Measurements from ENCODE around the gene TAF6. TPM values are rescaled to one million over a fixed set of nuclear protein-coding genes. Genes with fewer than 3 reads are reported as not detected.

The TAF6 gene
- total RNA-seq, 1 experiment from 2014 or later = 34.3 TPM

DNA sequence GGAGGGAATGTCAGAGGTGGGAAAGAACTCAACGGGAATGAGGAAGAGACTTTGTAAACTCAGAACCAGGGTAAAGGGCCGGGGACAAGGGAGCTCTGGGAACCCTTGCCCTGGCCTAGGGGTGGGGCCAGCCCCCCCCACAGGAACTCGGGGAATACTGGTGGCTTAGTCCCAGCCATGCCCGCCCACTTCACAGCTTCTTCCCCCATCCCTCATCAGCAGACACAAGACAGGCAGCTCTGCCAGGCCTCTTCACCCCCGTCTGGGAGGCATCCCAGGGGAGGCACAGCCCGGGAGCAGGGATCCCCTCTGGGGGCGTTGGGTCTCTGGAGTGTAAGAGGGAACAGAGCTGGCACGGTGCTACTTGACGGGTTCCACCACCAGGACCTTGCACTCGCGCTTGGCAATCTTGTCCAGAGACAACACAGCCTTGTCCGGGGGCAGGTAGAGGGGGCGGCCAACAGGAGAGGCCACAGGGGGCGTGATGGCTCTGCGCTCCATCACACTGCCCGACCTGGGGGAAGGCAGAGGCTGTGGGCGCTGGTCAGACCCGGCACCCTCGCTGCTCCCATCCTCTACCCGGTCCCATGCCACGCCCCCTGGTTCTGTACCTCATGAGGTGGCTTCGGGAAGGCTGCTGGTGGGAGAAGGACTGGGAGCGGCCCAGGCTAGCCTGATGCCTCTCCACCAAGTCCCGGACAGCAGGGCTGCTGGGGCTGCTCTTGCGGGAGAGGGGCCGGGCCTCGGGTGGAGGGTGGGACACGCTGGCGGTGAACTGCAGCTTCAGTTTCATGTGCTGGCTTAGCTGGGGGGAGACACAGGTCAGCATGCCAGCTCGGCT, 35.7 kb upstream of the TAF6 start:
- H3K27ac ChIP-seq (ENCODE audit: low read length) = no peak overlapping the region
- H3K9me3 ChIP-seq (ENCODE audit: low read length) = no peaks in the 10 kb centered on the region
- no peak overlapping the region for H2AFZ ChIP-seq (ENCODE audit: low read length)
- H3K4me3 ChIP-seq (ENCODE audit: low read length) = no peak overlapping the region
- H3K4me2 ChIP-seq (ENCODE audit: low read depth, low read length, poor library complexity, severe bottlenecking) = no peak overlapping the region
- peaks cover 9% of the 10 kb centered on the region for H3K36me3 ChIP-seq (ENCODE audit: insufficient read depth, low read length)
- H3K9me2 ChIP-seq (replicated peaks; ENCODE audit: insufficient read depth, low read length) = no peaks in the 10 kb centered on the region
- peaks cover 46% of the 10 kb centered on the region for H3K4me1 ChIP-seq (ENCODE audit: low read length)
- H3K27me3 ChIP-seq (ENCODE audit: low read length) = no peaks in the 10 kb centered on the region
- no peak overlapping the region for H3K9ac ChIP-seq (ENCODE audit: low read length)
- H3K79me2 ChIP-seq (ENCODE audit: low read length) = peaks cover 32% of the 10 kb centered on the region
- H4K20me1 ChIP-seq (ENCODE audit: insufficient read depth, low read depth, low read length) = peaks cover 12% of the 10 kb centered on the region; the same call in 1 of the 2 replicates
- peak; percentile 42 for DNase-seq

DNA sequence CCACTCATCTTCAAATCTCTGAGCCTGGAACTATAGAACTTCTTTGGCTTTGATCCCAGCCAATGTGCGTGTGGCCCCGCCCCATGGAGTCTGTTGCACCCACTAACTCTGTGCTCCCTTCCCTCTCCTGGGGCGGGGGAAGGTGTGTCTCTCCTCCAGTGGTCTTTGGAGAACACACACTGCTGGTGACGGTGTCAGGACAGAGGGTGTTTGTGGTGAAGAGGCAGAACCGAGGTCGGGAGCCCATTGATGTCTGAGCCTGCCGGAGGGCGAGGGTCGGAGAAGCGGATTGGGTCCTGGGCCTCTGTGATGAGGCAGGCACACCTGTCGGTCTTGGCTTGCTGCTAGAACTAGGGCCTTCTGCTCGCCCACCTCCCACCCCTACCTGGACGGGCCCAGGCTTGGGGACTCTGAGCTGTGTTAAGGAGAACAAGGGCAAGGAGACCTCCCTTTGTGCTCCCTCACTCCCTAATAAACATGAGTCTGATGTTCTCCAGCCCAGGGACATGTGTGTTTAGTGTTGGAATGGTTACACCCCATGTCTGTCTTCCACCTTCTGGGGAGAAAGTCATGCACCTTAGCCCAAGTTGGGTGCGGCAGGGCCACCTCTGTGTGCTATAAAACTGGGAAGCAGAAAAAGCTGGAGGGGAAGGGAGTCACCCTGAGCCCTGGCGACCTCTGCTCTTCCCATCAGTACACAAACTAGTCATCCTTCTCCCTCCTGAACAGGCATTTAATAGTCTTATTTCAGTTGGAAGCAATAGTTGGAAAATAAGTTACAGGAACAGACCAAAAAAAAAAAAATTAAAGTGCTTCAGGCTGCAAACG, 34.8 kb upstream of the TAF6 start:
- no peak overlapping the region for H3K27ac ChIP-seq (ENCODE audit: low read length)
- H3K9me3 ChIP-seq (ENCODE audit: low read length) = no peaks in the 10 kb centered on the region
- H3K79me2 ChIP-seq (ENCODE audit: low read length) = peaks cover 41% of the 10 kb centered on the region
- no peak overlapping the region for H3K4me3 ChIP-seq (ENCODE audit: low read length)
- no peak overlapping the region for H3K9ac ChIP-seq (ENCODE audit: low read length)
- H3K27me3 ChIP-seq (ENCODE audit: low read length) = no peaks in the 10 kb centered on the region
- H3K9me2 ChIP-seq (replicated peaks; ENCODE audit: insufficient read depth, low read length) = no peaks in the 10 kb centered on the region
- peaks cover 44% of the 10 kb centered on the region for H3K4me1 ChIP-seq (ENCODE audit: low read length)
- no peak overlapping the region for H3K4me2 ChIP-seq (ENCODE audit: low read depth, low read length, poor library complexity, severe bottlenecking)
- H4K20me1 ChIP-seq (ENCODE audit: insufficient read depth, low read depth, low read length) = peaks cover 12% of the 10 kb centered on the region; the same call in 1 of the 2 replicates
- no peak overlapping the region for H2AFZ ChIP-seq (ENCODE audit: low read length)
- peak; percentile 49 for DNase-seq
- peaks cover 9% of the 10 kb centered on the region for H3K36me3 ChIP-seq (ENCODE audit: insufficient read depth, low read length)

DNA sequence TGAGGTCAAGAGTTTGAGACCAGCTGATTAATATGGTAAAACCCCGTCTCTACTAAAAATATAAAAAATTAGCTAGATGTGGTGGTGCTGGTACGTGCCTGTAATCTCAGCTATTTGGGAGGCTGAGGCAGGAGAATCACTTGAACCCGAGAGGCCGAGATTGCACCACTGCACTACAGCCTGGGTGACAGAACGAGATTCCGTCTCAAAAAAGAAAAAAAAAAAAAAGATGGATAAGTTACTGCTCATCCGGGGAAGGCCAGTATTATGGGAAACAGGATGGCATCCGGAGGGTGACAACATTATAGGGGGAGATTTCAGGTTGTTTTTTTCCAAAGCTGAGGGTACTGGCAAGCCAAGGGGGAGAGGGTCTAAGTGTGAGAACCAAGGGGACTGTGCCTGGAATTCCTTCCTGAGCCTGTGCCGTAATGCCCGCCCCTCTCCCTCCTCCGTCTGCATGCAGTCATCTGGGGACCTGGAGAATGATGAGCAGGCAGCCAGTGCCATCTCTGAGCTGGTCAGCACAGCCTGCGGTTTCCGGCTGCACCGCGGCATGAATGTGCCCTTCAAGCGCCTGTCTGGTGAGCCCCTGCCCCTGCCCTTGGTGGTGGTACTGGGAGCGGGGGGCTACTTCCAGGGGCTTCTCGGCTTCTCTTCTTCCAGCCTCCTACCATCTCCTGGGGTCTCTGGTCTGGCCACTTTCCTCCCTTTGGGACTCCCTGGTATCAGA, 33.9 kb upstream of the TAF6 start:
- H3K27ac ChIP-seq (ENCODE audit: low read length) = peak overlapping the region; percentile 52
- no peaks in the 10 kb centered on the region for H3K9me2 ChIP-seq (replicated peaks; ENCODE audit: insufficient read depth, low read length)
- no peak overlapping the region for H3K9ac ChIP-seq (ENCODE audit: low read length)
- peaks cover 9% of the 10 kb centered on the region for H3K36me3 ChIP-seq (ENCODE audit: insufficient read depth, low read length)
- H3K27me3 ChIP-seq (ENCODE audit: low read length) = no peaks in the 10 kb centered on the region
- no peaks in the 10 kb centered on the region for H3K9me3 ChIP-seq (ENCODE audit: low read length)
- peak overlapping the region; percentile 47 for H3K4me2 ChIP-seq (ENCODE audit: low read depth, low read length, poor library complexity, severe bottlenecking)
- no peak for DNase-seq
- no peak overlapping the region for H3K4me3 ChIP-seq (ENCODE audit: low read length)
- H3K4me1 ChIP-seq (ENCODE audit: low read length) = peaks cover 45% of the 10 kb centered on the region
- peaks cover 38% of the 10 kb centered on the region for H3K79me2 ChIP-seq (ENCODE audit: low read length)
- peaks cover 12% of the 10 kb centered on the region; the same call in 1 of the 2 replicates for H4K20me1 ChIP-seq (ENCODE audit: insufficient read depth, low read depth, low read length)
- H2AFZ ChIP-seq (ENCODE audit: low read length) = no peak overlapping the region

DNA sequence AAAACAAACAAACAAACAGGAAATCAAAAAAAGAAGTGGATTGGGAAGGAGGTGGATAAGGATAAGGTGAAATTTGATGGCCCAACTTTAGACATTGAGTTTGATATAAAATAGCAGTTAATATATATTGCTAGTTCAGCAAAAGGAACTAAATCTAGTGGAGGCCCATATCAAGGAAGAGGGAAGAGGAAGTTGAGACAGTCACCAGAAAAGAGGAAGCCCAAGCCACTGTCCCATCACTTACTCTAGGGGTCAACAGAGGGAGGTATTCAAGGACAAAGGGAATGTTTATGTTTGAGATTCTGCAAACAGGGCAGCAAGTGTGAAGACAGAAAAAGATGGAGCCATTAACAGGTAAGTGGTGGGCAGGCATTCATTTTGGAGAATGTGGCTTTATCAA, 33.2 kb upstream of the TAF6 start:
- H3K4me2 ChIP-seq (ENCODE audit: low read depth, low read length, poor library complexity, severe bottlenecking) = peak overlapping the region; percentile 47
- H3K4me3 ChIP-seq (ENCODE audit: low read length) = peak overlapping the region; percentile 11; the same call in 1 of the 2 replicates

DNA sequence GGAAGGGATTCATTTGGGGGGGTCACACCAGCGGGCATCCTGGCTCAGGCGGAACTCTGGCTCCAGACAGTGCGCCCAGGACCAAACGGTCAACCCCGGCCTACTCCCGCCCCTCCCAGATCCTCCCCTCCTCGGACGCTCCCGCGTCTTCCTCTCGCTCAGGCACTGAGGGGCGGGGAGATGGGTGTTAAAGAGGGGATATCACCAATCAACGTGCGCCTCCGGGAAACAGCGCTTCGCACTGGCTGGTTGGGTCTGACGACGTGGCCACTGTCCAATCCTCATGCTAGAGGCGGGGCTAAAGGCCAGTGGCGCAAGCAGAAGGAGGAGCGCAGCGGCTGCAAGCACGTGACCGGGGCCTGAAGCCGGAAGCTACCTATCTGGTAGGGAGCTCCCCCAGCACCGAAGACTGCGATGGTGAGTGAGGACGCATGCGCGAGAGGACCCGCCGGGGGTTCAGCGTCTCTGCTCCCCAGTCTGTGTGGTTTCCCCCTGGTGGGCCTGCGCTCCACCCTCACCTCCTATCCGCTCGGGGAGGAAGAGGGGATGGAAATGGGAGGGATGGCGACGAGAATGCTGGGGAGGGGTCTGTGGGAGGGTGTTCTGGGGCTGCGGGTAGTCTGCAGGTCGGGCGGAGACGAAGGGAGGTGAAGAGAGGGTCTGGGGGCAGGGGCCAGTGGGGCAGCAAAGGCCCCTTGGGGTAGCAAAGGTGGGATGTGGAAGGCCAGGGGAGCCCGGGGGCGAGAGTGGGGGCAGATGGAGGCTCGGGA, 29.6 kb upstream of the TAF6 start, which contains the start of gene LAMTOR4:
Gene LAMTOR4, plus strand, starts transcription at position 360 of the 770 bp plus-strand sequence. Its CDS starts 55 bp downstream, at position 415.
- no peaks in the 10 kb centered on the region for H4K20me1 ChIP-seq (ENCODE audit: insufficient read depth, low read depth, low read length)
- H3K79me2 ChIP-seq (ENCODE audit: low read length) = peaks cover 25% of the 10 kb centered on the region
- H3K27ac ChIP-seq (ENCODE audit: low read length) = peak within 1 kb of the TSS; percentile 77

More for the DNA sequence above, 33.2 kb upstream of the TAF6 start:
- H3K9me2 ChIP-seq (replicated peaks; ENCODE audit: insufficient read depth, low read length) = no peaks in the 10 kb centered on the region
- no peaks in the 10 kb centered on the region for H3K27me3 ChIP-seq (ENCODE audit: low read length)
- H2AFZ ChIP-seq (ENCODE audit: low read length) = no peak overlapping the region
- DNase-seq = peak; percentile 69
- peaks cover 9% of the 10 kb centered on the region for H3K36me3 ChIP-seq (ENCODE audit: insufficient read depth, low read length)
- H3K9me3 ChIP-seq (ENCODE audit: low read length) = no peaks in the 10 kb centered on the region
- H3K27ac ChIP-seq (ENCODE audit: low read length) = peak overlapping the region; percentile 52
- H3K79me2 ChIP-seq (ENCODE audit: low read length) = peaks cover 31% of the 10 kb centered on the region
- H3K4me1 ChIP-seq (ENCODE audit: low read length) = peaks cover 45% of the 10 kb centered on the region
- H3K9ac ChIP-seq (ENCODE audit: low read length) = peak overlapping the region; percentile 14; the same call in 1 of the 2 replicates
- peaks cover 8% of the 10 kb centered on the region; the same call in 1 of the 2 replicates for H4K20me1 ChIP-seq (ENCODE audit: insufficient read depth, low read depth, low read length)

DNA sequence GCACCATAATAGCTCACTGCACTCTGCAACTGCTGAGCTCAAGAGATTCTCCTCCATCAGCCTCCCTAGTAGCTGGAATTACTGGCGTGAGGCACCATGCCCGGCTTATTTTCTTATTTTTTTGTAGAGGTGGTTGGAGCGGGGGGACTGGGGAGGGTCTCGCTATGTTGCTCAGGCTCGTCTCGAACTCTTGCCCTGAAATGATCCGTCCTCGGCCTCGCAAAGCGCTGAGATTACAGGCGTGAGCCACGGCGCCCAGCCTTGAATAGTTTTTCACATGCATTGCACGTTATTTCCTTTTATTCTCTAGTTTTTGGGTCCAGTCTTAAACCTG, 29.0 kb upstream of the TAF6 start:
- H3K4me3 ChIP-seq (ENCODE audit: low read length) = peak overlapping the region; percentile 65
- no peaks in the 10 kb centered on the region for H3K9me3 ChIP-seq (ENCODE audit: low read length)
- peak overlapping the region; percentile 81; the same call in 1 of the 2 replicates for H2AFZ ChIP-seq (ENCODE audit: low read length)
- 0 out of 2 replicates have a peak, but pooled peaks cover 3% of the 10 kb centered on the region for H3K36me3 ChIP-seq (ENCODE audit: insufficient read depth, low read length)
- peaks cover 24% of the 10 kb centered on the region for H3K79me2 ChIP-seq (ENCODE audit: low read length)
- peak overlapping the region; percentile 80 for H3K9ac ChIP-seq (ENCODE audit: low read length)
- H3K27me3 ChIP-seq (ENCODE audit: low read length) = no peaks in the 10 kb centered on the region
- H3K4me2 ChIP-seq (ENCODE audit: low read depth, low read length, poor library complexity, severe bottlenecking) = peak overlapping the region; percentile 80
- no peak for DNase-seq
- no peaks in the 10 kb centered on the region for H4K20me1 ChIP-seq (ENCODE audit: insufficient read depth, low read depth, low read length)
- H3K9me2 ChIP-seq (replicated peaks; ENCODE audit: insufficient read depth, low read length) = no peaks in the 10 kb centered on the region
- peaks cover 31% of the 10 kb centered on the region for H3K4me1 ChIP-seq (ENCODE audit: low read length)
- H3K27ac ChIP-seq (ENCODE audit: low read length) = peak overlapping the region; percentile 36; the same call in 1 of the 2 replicates

More for the DNA sequence above, 29.6 kb upstream of the TAF6 start, which contains the start of gene LAMTOR4:
- H3K4me3 ChIP-seq (ENCODE audit: low read length) = peak within 1 kb of the TSS; percentile 99
- H3K36me3 ChIP-seq (ENCODE audit: insufficient read depth, low read length) = 0 out of 2 replicates have a peak, but pooled peaks cover 3% of the 10 kb centered on the region
- no peaks in the 10 kb centered on the region for H3K27me3 ChIP-seq (ENCODE audit: low read length)
- peak; percentile 99 for DNase-seq
- H3K9me2 ChIP-seq (replicated peaks; ENCODE audit: insufficient read depth, low read length) = no peaks in the 10 kb centered on the region
- H2AFZ ChIP-seq (ENCODE audit: low read length) = peak within 1 kb of the TSS; percentile 81; the same call in 1 of the 2 replicates
- H3K9me3 ChIP-seq (ENCODE audit: low read length) = no peaks in the 10 kb centered on the region
- H3K4me1 ChIP-seq (ENCODE audit: low read length) = peaks cover 31% of the 10 kb centered on the region
- peak within 1 kb of the TSS; percentile 100 for H3K9ac ChIP-seq (ENCODE audit: low read length)
- peak within 1 kb of the TSS; percentile 97 for H3K4me2 ChIP-seq (ENCODE audit: low read depth, low read length, poor library complexity, severe bottlenecking)

DNA sequence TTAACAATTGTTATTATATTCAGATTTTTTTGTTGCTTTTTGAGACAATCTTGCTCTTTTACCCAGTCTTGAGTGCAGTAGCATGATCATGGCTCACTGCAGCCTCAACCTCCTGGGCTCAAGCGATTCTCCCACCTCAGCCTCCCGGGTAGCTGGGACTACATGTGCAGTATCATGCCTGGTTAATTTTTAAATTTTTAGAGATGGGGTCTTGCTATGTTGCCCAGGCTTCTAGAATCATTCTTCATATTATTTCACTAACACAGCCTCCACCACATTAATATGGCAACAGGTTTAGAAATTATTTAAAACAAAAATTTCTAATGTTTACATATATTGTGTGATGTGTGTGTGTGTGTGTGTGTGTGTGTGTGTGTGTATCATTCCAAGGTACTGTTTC, 28.1 kb upstream of the TAF6 start:
- Histone ChIP-seq H3K27ac (ENCODE audit: low read length) (no peak overlapping the region), H3K79me2 (ENCODE audit: low read length) (peaks cover 21% of the 10 kb centered on the region), H4K20me1 (ENCODE audit: insufficient read depth, low read depth, low read length) (no peaks in the 10 kb centered on the region), H3K9me3 (ENCODE audit: low read length) (no peaks in the 10 kb centered on the region), H2AFZ (ENCODE audit: low read length) (no peak overlapping the region), H3K27me3 (ENCODE audit: low read length) (no peaks in the 10 kb centered on the region), H3K36me3 (ENCODE audit: insufficient read depth, low read length) (0 out of 2 replicates have a peak, but pooled peaks cover 3% of the 10 kb centered on the region), H3K4me3 (ENCODE audit: low read length) (no peak overlapping the region), H3K9ac (ENCODE audit: low read length) (no peak overlapping the region), H3K4me1 (ENCODE audit: low read length) (peaks cover 23% of the 10 kb centered on the region), H3K4me2 (ENCODE audit: low read depth, low read length, poor library complexity, severe bottlenecking) (no peak overlapping the region), H3K9me2 (replicated peaks; ENCODE audit: insufficient read depth, low read length) (no peaks in the 10 kb centered on the region)
- DNase-seq = no peak

Data from Karpas-422 (cell line).